ENCODE results near the gene ITPA. TPM values are rescaled to one million over a fixed set of nuclear protein-coding genes. Genes with fewer than 3 reads are reported as not detected.

Gene ITPA
- total RNA-seq, 1 experiment from 2014 or later, result 77.3 TPM

DNA sequence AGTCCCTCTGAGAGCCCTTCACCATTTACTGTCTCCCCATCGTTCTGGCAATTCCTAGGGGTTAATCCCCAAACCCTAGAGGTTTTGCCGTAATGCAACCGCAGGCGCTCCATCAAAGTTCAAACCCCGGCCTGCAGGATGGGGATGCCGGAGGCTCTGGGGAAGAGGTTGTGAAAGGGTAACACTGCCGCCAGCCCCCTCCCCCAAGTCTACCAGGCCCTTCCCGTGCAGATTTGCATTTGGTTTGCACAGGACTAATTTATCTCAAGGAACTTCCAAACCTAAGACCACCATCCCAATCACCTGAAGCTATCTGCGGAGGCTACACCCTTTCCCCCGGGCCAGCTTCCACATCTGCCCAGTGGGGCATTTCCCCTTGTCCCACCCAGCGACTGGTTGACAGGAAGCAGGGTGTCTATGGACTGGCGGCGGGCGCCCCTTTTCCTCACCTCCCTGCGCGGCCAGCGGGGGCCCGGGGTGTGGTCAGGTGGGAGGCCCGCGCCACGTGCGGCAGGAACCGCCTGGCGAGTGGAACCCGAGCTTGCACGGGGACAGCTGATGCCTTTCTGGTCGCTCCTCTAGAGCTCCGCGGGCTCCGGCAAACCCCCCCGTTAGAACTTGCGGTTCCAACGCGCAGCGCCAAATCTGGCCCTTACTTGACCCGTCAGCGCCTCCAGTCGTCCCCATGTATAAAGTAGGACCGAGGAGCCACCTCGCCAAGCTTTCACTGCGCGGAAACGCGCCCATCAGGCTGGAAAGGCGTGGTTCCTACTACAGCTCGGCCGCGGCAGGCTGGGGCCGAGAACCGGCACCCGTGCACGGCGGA lies 39.1 kb downstream of the ITPA start (continued):
- no peak for TF ChIP-seq REST (IDR thresholded peaks at IDR 0.05; ENCODE audit: low read depth)

DNA sequence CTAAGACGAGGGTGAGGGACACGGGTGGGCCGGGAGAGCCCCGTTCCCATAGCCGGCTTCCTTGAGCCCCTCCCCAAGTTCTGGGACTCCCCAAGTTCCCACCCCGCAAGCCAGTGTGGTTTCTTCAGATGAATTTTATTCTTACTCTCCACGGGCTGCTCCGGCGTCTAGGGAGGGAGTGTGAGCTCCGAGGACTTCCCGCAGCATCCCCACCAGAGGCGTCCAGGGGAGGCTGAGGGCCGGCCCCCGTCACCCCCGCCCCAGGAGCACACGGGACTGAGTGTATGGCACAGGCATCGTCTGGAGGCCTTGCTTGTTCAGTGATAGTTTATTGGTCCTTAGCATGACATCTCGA lies 39.7 kb downstream of the ITPA start:
- CTCF ChIA-PET, result interaction anchor here (2.1 kb wide), 1 partner anchor 195 kb away, joined by 8 read pairs; no protein-coding TSS in a partner anchor
- no peak overlapping the region for H3K27ac ChIP-seq (ENCODE audit: low read depth, low read length)
- H3K4me3 ChIP-seq (replicated peaks in 1 of 2; ENCODE audit: low read depth in 1 of 2, low read length in 2 of 2), result no peak overlapping the region
- no peak for ATAC-seq
- RAD21 ChIA-PET (ENCODE audit: low non-redundant PET in 1 of 2, low total read pairs in 2 of 2, uncharacterized antibody in 2 of 2, unreplicated experiment in 2 of 2), result no interaction called here
- H3K9me3 ChIP-seq (ENCODE audit: control insufficient read depth in 1 of 2, insufficient read depth in 1 of 2, low read depth in 1 of 2, low read length in 2 of 2), result no peaks in the 10 kb centered on the region
- POLR2A ChIA-PET, result no interaction called here
- intact Hi-C loops (cut with micrococcal nuclease), result no loop called here
- no peaks in the 10 kb centered on the region for H3K27me3 ChIP-seq (ENCODE audit: insufficient read depth, low read length)
- no peak for DNase-seq (ENCODE audit: low read depth, low spot score)
- no peak overlapping the region for H3K4me2 ChIP-seq (ENCODE audit: low read length)
- no peaks in the 10 kb centered on the region; a peak in 1 of 4 replicates for H3K4me1 ChIP-seq (ENCODE audit: control insufficient read depth in 1 of 2, insufficient read depth in 2 of 2, low read length in 2 of 2)
- H3K9me2 ChIP-seq (ENCODE audit: insufficient read depth), result no peaks in the 10 kb centered on the region
- no peak overlapping the region for H3K9ac ChIP-seq (ENCODE audit: low read length)
- no peaks in the 10 kb centered on the region for H3K79me2 ChIP-seq (ENCODE audit: insufficient read depth, low read length)
- H3K36me3 ChIP-seq (ENCODE audit: control insufficient read depth in 1 of 2, insufficient read depth in 2 of 2, low read length in 2 of 2), result no peaks in the 10 kb centered on the region
- no TSS peak for BruUV-seq (replicated peaks)
- no peak overlapping the region for H2AFZ ChIP-seq (ENCODE audit: low read depth, low read length, poor library complexity, severe bottlenecking)
- H4K20me1 ChIP-seq (ENCODE audit: insufficient read depth), result no peaks in the 10 kb centered on the region
- TF ChIP-seq SP1 (IDR thresholded peaks at IDR 0.05; ENCODE audit: low read depth), result no peak
- TF ChIP-seq FOSL1 (IDR thresholded peaks at IDR 0.05; ENCODE audit: low read depth), result no peak
- no peak for TF ChIP-seq SIN3A (IDR thresholded peaks at IDR 0.05; ENCODE audit: low read depth)
- TF ChIP-seq CBX3 (IDR thresholded peaks at IDR 0.05; ENCODE audit: low read depth), result no peak
- no peak for TF ChIP-seq ZNF274 (IDR thresholded peaks at IDR 0.05; ENCODE audit: low read depth, low read length)
- no peak for TF ChIP-seq MAX (IDR thresholded peaks at IDR 0.05)
- no peak for TF ChIP-seq YY1 (IDR thresholded peaks at IDR 0.05; ENCODE audit: extremely low read depth, insufficient replicate concordance, low read depth, low read length)
- TF ChIP-seq EZH2 (IDR thresholded peaks at IDR 0.05), result no peak
- TF ChIP-seq ELF1 (IDR thresholded peaks at IDR 0.05; ENCODE audit: borderline replicate concordance, low read depth), result no peak
- TF ChIP-seq SRF (IDR thresholded peaks at IDR 0.05; ENCODE audit: low read depth), result no peak
- TF ChIP-seq, protein P1, sequence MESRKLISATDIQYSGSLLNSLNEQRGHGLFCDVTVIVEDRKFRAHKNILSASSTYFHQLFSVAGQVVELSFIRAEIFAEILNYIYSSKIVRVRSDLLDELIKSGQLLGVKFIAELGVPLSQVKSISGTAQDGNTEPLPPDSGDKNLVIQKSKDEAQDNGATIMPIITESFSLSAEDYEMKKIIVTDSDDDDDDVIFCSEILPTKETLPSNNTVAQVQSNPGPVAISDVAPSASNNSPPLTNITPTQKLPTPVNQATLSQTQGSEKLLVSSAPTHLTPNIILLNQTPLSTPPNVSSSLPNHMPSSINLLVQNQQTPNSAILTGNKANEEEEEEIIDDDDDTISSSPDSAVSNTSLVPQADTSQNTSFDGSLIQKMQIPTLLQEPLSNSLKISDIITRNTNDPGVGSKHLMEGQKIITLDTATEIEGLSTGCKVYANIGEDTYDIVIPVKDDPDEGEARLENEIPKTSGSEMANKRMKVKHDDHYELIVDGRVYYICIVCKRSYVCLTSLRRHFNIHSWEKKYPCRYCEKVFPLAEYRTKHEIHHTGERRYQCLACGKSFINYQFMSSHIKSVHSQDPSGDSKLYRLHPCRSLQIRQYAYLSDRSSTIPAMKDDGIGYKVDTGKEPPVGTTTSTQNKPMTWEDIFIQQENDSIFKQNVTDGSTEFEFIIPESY (IDR thresholded peaks at IDR 0.05; ENCODE audit: extremely low read depth, insufficient replicate concordance, low read length), result no peak

All from HCT116 (cell line).